ENCODE data around the gene NOS2.
A peak's percentile ranks its signal among the peaks of the same experiment; 100 is the strongest.
"Not testable (repeated sequence)": the region's sequence is repeated elsewhere in the genome, so short reads cannot be mapped to it uniquely, and the experiment has no call there.

NOS2 gene

GRCh38 chr17:27783440-27784350, 16.6 kb downstream of the NOS2 start:
- DNase-seq, result no peak

DNA sequence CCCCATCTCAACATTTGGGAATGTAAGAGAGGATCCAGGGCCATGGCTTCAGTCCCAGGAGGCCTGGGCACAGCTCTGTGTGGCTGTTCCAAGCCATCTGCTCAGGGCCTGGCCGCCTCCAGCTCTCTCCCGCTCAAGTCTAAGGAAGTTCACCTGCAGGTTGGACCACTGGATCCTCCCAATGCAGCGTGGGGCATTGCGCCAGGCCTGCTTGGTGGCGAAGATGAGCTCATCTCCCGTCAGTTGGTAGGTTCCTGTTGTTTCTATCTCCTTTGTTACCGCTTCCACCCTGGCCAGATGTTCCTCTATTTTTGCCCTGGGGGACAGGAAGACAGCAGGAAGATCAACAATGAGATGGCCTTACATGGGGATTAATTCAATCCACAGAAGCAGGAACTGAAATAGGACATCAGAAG, 17.5 kb downstream of the NOS2 start:
- DNase-seq, result no peak

DNA sequence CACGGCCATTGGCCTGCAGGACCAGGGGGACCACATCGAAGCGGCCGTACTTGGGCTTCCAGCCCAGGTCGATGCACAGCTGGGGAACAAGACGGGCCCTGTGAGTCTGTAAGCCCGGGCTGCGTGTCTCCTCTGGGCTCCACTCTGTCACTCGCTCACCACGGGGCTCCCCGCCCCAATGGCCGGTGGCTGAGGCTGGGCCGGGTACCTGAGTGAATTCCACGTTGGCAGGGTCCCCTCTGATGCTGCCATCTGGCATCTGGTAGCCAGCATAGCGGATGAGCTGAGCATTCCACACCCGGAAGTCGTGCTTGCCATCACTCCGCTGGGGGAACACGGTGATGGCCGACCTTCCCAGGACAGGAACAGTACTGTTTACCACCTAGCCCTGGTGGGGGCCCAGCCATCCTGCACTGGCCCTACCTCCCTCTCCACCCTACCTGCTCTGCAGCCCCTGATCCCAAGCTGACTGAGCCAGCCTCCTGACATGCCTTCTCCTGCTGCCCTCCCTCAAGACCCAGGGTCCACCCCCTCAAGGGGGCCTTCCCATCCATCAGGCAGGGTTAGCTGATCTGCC, 19.4 kb downstream of the NOS2 start:
- no peak for DNase-seq

DNA sequence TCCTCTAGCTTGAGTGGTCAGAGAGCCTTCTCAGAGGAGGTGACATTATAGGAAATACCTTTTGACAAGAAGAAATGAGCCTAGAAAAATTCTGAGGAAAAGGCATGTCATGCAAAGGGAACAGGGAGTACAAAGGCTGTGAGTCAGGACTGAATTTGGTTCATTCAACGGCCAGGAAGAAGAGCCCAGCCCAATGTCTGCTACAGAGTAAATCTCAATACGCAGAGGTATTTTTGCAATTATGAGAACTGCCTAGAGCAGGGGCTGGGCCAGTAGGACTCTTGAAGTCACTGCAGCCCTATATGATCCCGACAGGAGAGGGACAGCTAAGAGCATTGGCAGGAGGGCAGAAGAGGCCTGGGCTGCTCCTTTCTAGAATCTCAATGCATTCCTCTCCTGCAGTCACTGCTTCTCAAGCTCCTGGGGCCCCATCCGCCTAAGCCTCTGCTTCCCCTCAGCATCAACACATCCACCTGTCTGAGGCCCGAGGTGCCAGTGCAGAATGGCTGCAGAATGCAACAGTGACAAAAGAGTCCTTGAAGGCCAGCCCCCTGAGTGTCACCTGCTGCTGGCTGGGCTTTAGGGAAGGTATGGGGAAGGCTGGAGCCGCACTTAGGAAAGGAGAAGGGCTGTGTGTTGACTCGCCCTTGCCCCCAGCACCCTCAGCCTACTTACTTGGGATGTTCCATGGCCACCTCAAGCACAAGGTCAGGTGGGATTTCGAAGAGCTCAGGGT, 20.1 kb downstream of the NOS2 start:
- no peak for DNase-seq

GRCh38 chr17:27778183-27778582, 22.1 kb downstream of the NOS2 start:
- DNase-seq, result no peak

GRCh38 chr17:27776882-27777624, 23.3 kb downstream of the NOS2 start:
- no peak for DNase-seq

DNA sequence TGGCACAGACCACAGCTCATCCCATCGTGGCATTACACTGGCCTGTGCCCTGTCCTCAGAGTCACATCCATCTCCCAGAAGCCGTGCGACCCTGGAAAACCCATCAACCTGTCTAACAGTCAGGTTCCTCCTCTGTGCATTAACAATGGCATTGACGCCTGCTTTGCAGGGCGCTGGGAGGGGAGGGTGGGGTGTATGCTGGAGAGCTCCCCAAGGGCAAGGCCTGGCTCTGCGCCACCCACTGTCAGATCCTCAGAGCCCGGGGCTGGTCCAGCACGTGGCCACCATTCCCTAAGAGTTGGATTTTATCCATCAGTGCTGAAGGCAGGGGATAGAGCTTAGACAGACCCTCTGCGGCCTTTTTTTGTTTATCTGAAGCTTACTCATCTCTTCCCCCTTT, 28.7 kb downstream of the NOS2 start:
- no peak for DNase-seq

GRCh38 chr17:27770877-27771276, 29.5 kb downstream of the NOS2 start:
- DNase-seq, result no peak

GRCh38 chr17:27768858-27769410, 31.4 kb downstream of the NOS2 start:
- DNase-seq, result no peak

DNA sequence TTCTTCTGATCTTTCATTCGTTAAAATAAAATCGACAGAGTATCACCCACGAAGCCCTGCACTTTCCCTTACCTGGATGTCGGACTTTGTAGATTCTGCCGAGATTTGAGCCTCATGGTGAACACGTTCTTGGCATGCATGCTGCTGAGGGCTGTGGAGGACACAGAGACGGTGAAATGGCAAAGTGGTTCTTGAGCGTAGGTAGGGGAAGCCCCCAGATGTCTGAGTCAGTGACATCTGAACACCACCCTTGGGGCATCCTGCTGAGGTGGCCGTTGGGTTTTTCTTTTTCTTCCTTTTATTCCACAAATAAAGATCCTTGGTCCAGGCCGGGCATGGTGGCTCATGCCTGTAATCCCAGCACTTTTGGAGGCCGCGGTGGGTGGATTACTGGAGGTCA, 33.9 kb downstream of the NOS2 start:
- DNase-seq, result no peak

DNA sequence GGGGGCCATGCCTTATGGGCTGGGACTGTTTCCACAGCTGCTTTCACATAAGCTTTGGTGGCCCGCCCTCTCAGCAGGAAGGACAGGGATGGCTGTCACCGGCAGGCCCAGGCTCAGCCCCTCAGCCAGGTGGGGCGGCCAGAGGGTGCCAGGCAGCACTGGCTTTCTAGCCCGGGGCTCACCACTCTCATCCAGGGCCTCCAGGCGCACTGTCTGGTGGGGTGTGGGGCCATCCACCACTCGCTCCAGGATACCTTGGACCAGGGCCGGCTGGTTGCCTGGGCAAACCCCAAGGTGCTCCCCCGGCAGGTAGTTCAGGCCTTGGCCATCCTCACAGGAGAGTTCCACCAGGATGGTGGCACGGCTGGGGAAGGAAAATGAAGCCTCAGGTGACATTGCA, 35.0 kb downstream of the NOS2 start:
- DNase-seq, result no peak

GRCh38 chr17:27764589-27764988, 35.7 kb downstream of the NOS2 start:
- DNase-seq, result no peak

DNA sequence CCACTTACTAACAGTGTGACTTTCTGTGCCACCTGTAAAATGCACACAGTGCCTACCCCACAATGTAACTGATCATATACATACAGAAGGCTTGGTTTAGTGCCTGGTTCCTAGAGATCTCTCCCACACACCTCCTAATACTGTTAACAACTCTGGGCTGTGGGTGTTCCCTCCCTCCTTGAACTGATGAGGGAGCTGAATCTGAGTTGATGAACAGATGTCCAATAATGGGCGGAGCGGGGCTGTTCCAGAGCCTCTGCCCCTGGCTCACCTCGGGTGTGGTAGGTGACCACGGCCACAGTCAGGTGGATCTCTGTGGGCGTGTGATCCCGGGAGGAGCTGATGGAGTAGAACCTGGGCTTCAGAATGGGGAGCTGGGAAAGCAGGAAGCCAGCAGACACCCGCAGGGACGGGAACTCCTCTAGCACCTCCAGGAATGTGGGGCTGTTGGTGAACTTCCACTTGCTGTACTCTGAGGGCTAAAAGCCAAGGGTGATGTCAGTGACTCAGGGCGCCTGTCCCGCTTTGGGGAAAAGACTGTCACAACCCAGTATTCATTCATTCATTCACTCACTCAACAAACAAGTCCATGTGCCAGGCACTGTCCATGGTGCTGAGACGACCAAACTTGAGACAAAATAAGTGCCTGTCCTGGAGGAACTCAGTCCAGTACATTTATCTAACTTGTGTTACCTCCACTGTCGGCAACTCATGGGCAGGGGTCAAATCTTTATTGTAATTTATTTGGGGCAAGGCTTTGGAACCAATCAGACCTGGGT, 37.6 kb downstream of the NOS2 start:
- DNase-seq, result no peak

- not testable (repeated sequence) for DNase-seq
These were observed 39.4 kb downstream of the NOS2 start for GRCh38 chr17:27760931-27761330.

- peak; percentile 79 for DNase-seq
These were observed 40.1 kb downstream of the NOS2 start for GRCh38 chr17:27760069-27760885.

DNA sequence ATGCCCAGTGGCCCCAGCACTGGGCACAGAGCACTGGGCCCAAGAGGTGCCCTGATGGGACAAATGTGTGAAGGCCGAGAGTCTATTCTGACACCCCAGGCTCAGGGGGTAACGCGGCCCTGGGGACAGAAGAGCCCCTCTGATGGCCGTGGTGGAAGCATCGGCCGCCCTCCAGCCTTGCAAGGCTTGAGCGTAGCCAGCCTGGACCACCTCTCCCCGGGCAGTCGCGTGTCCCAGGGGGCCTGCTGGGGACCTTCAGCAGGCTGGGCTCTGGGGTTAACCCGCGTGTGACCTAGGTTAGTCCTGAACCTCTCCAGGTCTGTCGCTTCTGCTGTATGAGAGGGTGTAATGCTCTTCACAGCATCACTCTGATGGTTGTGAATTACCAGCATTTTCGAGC, 40.8 kb downstream of the NOS2 start:
- DNase-seq, result no peak

GRCh38 chr17:27756467-27757371, 43.6 kb downstream of the NOS2 start:
- DNase-seq, result peak; percentile 59

DNA sequence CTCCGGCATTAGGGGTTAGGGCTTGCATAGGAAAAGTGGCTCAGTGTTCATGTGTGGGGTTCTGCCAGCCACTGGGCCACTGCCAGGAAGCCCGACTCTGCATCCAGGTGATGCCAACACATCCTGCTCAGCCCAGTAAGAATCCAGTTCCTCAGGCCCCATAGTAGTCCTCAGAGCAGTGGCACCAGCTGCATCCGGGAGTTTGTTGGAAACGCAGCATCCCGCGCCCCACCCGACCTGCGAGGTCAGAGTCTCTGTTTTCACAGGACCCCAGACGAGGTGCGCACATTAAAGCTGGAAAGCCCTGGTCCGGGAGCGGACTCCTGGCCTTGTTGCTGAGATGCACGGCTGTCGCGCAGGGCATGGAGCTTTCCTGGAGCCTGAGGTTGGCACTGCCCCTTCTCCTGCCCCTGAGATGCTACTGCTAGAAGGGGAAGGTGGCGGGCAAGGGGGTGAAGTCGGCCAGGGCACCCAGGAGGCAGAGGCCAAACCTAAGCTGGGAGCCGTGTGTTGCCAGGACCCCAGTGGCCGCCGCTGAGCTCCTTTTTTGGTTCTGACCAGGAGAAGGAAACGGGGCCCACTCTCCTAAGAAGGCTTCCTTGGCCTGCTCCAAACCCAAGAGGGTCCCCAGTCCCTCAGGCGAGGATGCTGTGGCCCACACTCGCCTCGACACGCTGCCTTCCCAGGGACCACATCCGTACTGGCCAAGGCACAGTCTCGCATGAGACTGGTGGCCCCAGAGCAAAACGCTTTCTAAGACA, 44.4 kb downstream of the NOS2 start:
- DNase-seq, result no peak

DNA sequence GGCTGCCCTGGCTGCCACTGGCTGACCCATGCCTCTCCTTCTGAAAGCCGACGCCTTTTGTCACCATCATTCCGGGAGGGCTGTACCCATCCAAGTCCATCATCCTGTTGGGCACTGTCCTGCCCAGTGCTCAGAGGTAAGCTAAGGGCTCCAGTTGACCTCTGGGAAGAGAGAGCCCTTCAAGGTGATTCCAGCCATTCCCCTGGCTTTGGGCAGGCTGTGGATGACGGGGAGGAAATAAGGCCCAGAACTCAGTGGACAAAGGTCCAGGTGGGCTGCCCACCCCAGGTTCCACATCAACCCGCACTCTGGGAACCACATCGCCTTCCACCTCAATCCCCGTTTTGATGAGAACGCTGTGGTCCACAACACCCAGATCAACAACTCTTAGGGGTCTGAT, 45.8 kb downstream of the NOS2 start:
- DNase-seq, result no peak

Data from CD4-positive, alpha-beta T cell treated with Interleukin-17A for 4 hours (primary cell).